Measurements from ENCODE around the gene CPN1. TPM values are rescaled to one million over a fixed set of nuclear protein-coding genes. Genes with fewer than 3 reads are reported as not detected.

The CPN1 gene
- total and polyA plus RNA-seq, 2 of the 8 experiments (the other 6 are each of a cell fraction or from before 2014, with no cell fraction given) = 0.15 to 0.20 TPM

- TF ChIP-seq CHD7 (IDR thresholded peaks at IDR 0.05; ENCODE audit: insufficient replicate concordance, low read length) (no peak), KDM1A (IDR thresholded peaks at IDR 0.05; ENCODE audit: borderline replicate concordance, low read length) (no peak), SAP30 (IDR thresholded peaks at IDR 0.05; ENCODE audit: insufficient read depth, insufficient replicate concordance, low read length) (no peak), TCF12 (IDR thresholded peaks at IDR 0.05; ENCODE audit: low read depth, low read length) (no peak), JUND (IDR thresholded peaks at IDR 0.05; ENCODE audit: low read length) (no peak)
These were observed 35.6 kb downstream of the CPN1 start (continued) for GRCh38 chr10:100046021-100046486.
